ENCODE measurements around the gene C11orf86.
"Not testable (repeated sequence)": the region's sequence is repeated elsewhere in the genome, so short reads cannot be mapped to it uniquely, and the experiment has no call there.

The C11orf86 gene

GRCh38 chr11:66967670-66968425 lies 7.3 kb upstream of the C11orf86 start:
- no peak for DNase-seq

- no peak for DNase-seq
Measured at GRCh38 chr11:66969584-66970225, 5.4 kb upstream of the C11orf86 start.

GRCh38 chr11:66970371-66970806 lies 4.7 kb upstream of the C11orf86 start:
- no peak for DNase-seq

- peak; percentile 51 for DNase-seq
Measured at GRCh38 chr11:66970807-66971442, 4.2 kb upstream of the C11orf86 start.

GRCh38 chr11:66971488-66971887 lies 3.6 kb upstream of the C11orf86 start:
- DNase-seq, result no peak

- DNase-seq, result no peak
Measured at GRCh38 chr11:66973956-66974580, 1.0 kb upstream of the C11orf86 start.

GRCh38 chr11:66975405-66976027 lies 412 bp downstream of the C11orf86 start:
- no peak for DNase-seq

GRCh38 chr11:66976028-66976467 lies 944 bp downstream of the C11orf86 start:
- peak; percentile 54 for DNase-seq

- no peak for DNase-seq
Measured at GRCh38 chr11:66976925-66977324, 1.8 kb downstream of the C11orf86 start.

- no peak for DNase-seq
Measured at GRCh38 chr11:66978229-66978628, 3.1 kb downstream of the C11orf86 start.

GRCh38 chr11:66978717-66979116 lies 3.6 kb downstream of the C11orf86 start:
- DNase-seq, result no peak

GRCh38 chr11:66979336-66979980 lies 4.4 kb downstream of the C11orf86 start:
- no peak for DNase-seq

- DNase-seq, result peak; percentile 56
Measured at GRCh38 chr11:66981976-66982578, 7.0 kb downstream of the C11orf86 start.

GRCh38 chr11:66983275-66983924 lies 8.3 kb downstream of the C11orf86 start:
- DNase-seq, result no peak

- no peak for DNase-seq
Measured at GRCh38 chr11:66985508-66986177, 10.5 kb downstream of the C11orf86 start.

- DNase-seq, result no peak
Measured at GRCh38 chr11:66986178-66986545, 11.1 kb downstream of the C11orf86 start.

GRCh38 chr11:66987158-66987620 lies 12.1 kb downstream of the C11orf86 start:
- DNase-seq, result no peak

GRCh38 chr11:66987924-66988637 lies 13.0 kb downstream of the C11orf86 start:
- no peak for DNase-seq

- DNase-seq, result not testable (repeated sequence)
Measured at GRCh38 chr11:66988741-66989140, 13.6 kb downstream of the C11orf86 start.

GRCh38 chr11:66989360-66989759 lies 14.3 kb downstream of the C11orf86 start:
- DNase-seq, result not testable (repeated sequence)

Data from activated CD4-positive, alpha-beta T cell treated with anti-CD3 and anti-CD28 coated beads for 48 hours (primary cell).